Astrocyte (in vitro differentiated cells and primary cell): Measurements from ENCODE around the gene DMAP1.

ENCODE experiments used
- EZH2 ChIP-seq: IDR thresholded peaks from 2 replicates; pipeline ENCODE4 v1.6.1; 2012; ENCODE audit warnings: mild to moderate bottlenecking, low read length, inconsistent platforms; ENCODE audit not compliant: insufficient read depth
- TF ChIP-seq, protein P1 (sequence below): IDR thresholded peaks from 2 replicates; pipeline ENCODE4 v1.5.1; 2011; ENCODE audit warnings: low read depth, mild to moderate bottlenecking, inconsistent platforms, low read length, moderate library complexity; ENCODE audit not compliant: insufficient read depth

DNA sequence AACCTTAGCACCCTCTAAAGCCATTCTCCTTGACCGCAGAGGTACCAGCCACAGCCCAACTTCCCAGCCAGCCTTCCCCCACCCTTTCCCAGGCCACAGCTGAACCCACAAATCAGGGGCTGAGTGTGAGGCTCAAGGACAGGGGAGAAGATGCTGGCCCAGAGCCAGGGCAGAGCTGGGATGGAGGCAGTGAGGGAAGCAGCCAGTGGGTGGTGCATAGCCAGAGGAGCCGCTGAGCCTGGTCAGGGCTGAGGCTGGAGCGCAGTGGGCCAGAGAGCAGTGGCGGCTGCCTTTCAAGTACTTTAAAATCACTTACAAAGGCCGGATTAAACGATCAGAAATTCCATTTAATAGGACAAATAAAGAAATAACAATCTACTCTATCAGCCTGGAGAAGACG, 36.3 kb downstream of the DMAP1 start:
- TF ChIP-seq, protein P1, sequence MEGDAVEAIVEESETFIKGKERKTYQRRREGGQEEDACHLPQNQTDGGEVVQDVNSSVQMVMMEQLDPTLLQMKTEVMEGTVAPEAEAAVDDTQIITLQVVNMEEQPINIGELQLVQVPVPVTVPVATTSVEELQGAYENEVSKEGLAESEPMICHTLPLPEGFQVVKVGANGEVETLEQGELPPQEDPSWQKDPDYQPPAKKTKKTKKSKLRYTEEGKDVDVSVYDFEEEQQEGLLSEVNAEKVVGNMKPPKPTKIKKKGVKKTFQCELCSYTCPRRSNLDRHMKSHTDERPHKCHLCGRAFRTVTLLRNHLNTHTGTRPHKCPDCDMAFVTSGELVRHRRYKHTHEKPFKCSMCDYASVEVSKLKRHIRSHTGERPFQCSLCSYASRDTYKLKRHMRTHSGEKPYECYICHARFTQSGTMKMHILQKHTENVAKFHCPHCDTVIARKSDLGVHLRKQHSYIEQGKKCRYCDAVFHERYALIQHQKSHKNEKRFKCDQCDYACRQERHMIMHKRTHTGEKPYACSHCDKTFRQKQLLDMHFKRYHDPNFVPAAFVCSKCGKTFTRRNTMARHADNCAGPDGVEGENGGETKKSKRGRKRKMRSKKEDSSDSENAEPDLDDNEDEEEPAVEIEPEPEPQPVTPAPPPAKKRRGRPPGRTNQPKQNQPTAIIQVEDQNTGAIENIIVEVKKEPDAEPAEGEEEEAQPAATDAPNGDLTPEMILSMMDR = no peak
- no peak for TF ChIP-seq EZH2
